ENCODE measurements around the gene NUCB2.
A peak's percentile ranks its signal among the peaks of the same experiment; 100 is the strongest.

The NUCB2 gene

GRCh38 chr11:17280494-17281127, 4.1 kb downstream of the NUCB2 start:
- Mint-ChIP-seq H3K36me3 (ENCODE audit: low read depth) (peaks cover 42% of the 10 kb centered on the region), H3K4me1 (ENCODE audit: low read depth) (peaks cover 41% of the 10 kb centered on the region), H3K9me3 (no peaks in the 10 kb centered on the region), H3K27ac (no peak overlapping the region), H3K27me3 (ENCODE audit: low read depth) (no peaks in the 10 kb centered on the region), H3K4me3 (peak overlapping the region; percentile 59)
- DNase-seq (ENCODE audit: low spot score), result no peak

DNA sequence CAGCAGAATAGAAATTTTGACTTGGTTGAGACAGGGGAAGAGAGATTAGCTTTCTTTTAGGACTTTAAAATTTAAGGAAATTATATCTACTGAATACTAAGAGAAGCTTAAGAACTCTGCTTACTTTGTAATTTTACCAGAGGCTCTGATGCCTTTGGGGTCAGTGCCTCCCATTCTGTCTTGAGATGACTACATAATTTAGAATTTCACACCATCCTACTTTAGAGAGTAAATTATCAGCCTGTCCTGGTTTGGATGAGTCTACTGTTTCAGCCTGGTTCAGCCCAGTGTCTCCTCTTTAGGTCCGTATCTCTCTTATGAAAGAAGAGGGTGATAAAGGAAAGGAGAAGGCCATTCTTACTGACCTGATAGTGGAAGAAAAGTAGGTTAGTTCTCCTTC, 9.8 kb downstream of the NUCB2 start:
- no peaks in the 10 kb centered on the region for H3K9me3 Mint-ChIP-seq
- H3K36me3 Mint-ChIP-seq (ENCODE audit: low read depth), result peaks cover 65% of the 10 kb centered on the region
- peaks cover 38% of the 10 kb centered on the region for H3K4me1 Mint-ChIP-seq (ENCODE audit: low read depth)
- H3K4me3 Mint-ChIP-seq, result no peak overlapping the region
- no peak overlapping the region for H3K27ac Mint-ChIP-seq
- no peak for DNase-seq (ENCODE audit: low spot score)
- no peaks in the 10 kb centered on the region for H3K27me3 Mint-ChIP-seq (ENCODE audit: low read depth)

DNA sequence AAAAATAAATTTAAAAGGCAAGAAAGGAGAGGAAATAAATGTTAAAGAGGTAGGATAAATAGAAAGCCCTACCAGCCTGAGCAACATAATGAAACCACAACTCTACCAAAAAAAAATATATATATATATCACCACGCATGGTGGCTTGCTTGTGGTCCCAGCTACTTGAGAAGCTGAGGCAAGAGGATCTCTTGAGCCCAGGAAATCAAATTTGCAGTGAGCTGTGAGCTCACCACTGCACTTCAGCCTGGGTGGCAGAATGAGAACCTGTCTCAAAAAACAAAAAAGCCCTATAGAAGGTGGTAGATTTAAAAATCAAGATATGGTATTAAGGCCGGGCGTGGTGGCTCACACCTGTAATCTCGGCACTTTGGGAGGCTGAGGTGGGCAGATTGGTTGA, 10.5 kb downstream of the NUCB2 start:
- no peak for DNase-seq (ENCODE audit: low spot score)
- H3K27ac Mint-ChIP-seq, result peak overlapping the region; percentile 36
- peaks cover 66% of the 10 kb centered on the region for H3K36me3 Mint-ChIP-seq (ENCODE audit: low read depth)
- H3K9me3 Mint-ChIP-seq, result no peaks in the 10 kb centered on the region
- peaks cover 37% of the 10 kb centered on the region for H3K4me1 Mint-ChIP-seq (ENCODE audit: low read depth)
- H3K27me3 Mint-ChIP-seq (ENCODE audit: low read depth), result no peaks in the 10 kb centered on the region
- peak overlapping the region; percentile 29 for H3K4me3 Mint-ChIP-seq

- Mint-ChIP-seq H3K27ac (no peak overlapping the region), H3K4me3 (no peak overlapping the region), H3K9me3 (no peaks in the 10 kb centered on the region), H3K36me3 (ENCODE audit: low read depth) (peaks cover 68% of the 10 kb centered on the region), H3K27me3 (ENCODE audit: low read depth) (no peaks in the 10 kb centered on the region), H3K4me1 (ENCODE audit: low read depth) (peaks cover 34% of the 10 kb centered on the region)
- DNase-seq (ENCODE audit: low spot score), result no peak
These were observed 15.2 kb downstream of the NUCB2 start for GRCh38 chr11:17291710-17292109.

- no peak overlapping the region for H3K27ac Mint-ChIP-seq
- H3K27me3 Mint-ChIP-seq (ENCODE audit: low read depth), result no peaks in the 10 kb centered on the region
- DNase-seq (ENCODE audit: low spot score), result no peak
- H3K4me1 Mint-ChIP-seq (ENCODE audit: low read depth), result peaks cover 39% of the 10 kb centered on the region
- H3K4me3 Mint-ChIP-seq, result no peak overlapping the region
- H3K36me3 Mint-ChIP-seq (ENCODE audit: low read depth), result peaks cover 68% of the 10 kb centered on the region
- no peaks in the 10 kb centered on the region for H3K9me3 Mint-ChIP-seq
These were observed 16.8 kb downstream of the NUCB2 start for GRCh38 chr11:17293311-17293710.

DNA sequence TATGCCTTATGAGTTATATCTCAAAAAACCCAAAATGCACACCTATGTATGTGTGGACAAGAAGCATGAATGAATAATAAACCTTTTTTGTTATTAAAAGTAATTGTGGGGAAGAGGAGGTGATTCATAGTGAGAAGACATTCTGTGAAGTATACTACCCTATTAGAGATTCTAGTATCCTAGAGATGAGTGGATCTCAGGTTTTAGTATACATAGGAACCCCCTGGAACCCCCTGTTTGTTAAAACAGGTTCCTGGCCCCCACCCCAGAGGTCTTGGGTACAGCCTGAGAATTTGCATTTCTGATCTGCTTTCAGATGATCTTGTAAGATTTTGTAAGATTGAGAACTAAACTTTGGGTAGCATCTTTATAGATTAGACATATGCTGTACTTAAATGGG, 17.5 kb downstream of the NUCB2 start:
- Mint-ChIP-seq H3K27ac (no peak overlapping the region), H3K9me3 (no peaks in the 10 kb centered on the region), H3K36me3 (ENCODE audit: low read depth) (peaks cover 69% of the 10 kb centered on the region), H3K27me3 (ENCODE audit: low read depth) (no peaks in the 10 kb centered on the region), H3K4me1 (ENCODE audit: low read depth) (peaks cover 41% of the 10 kb centered on the region), H3K4me3 (no peak overlapping the region)
- DNase-seq (ENCODE audit: low spot score), result no peak

DNA sequence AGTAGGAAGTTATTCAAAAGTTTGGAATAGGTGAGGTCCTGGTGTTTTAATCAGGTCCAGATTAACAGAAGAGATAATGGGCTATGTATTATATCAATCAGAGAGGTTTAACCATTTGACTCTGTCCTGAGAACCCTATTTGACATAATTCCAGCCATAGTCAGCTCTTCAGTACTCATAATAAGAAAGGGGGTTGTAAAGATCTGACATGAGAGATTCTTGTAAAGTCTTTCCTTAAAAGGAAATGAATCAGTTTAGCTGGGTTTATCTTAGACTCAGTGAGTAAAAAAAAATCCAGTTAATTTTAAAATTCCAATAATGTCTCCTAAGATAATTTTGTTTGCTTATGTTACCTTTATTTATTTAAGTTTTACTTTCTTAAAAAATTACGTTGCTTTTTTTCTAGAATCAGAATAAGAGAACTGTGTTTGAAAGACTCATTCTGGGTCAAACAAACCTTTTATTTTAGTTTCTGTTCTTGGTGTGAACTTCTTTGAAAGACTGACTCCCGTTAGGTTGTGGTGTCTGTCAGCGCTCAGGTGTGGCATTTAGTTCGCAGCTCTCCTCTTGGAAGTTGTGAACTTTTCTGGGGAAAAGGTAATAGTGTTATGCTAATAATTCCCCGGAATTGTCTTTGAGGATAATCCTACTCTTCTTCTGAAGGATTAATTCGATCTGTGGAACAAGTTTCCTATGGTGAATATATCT, 20.5 kb downstream of the NUCB2 start:
- Mint-ChIP-seq H3K36me3 (ENCODE audit: low read depth) (peaks cover 64% of the 10 kb centered on the region), H3K4me3 (peak overlapping the region; percentile 57), H3K27ac (peak overlapping the region; percentile 51), H3K4me1 (ENCODE audit: low read depth) (peaks cover 34% of the 10 kb centered on the region), H3K9me3 (no peaks in the 10 kb centered on the region), H3K27me3 (ENCODE audit: low read depth) (no peaks in the 10 kb centered on the region)
- DNase-seq (ENCODE audit: low spot score), result no peak

DNA sequence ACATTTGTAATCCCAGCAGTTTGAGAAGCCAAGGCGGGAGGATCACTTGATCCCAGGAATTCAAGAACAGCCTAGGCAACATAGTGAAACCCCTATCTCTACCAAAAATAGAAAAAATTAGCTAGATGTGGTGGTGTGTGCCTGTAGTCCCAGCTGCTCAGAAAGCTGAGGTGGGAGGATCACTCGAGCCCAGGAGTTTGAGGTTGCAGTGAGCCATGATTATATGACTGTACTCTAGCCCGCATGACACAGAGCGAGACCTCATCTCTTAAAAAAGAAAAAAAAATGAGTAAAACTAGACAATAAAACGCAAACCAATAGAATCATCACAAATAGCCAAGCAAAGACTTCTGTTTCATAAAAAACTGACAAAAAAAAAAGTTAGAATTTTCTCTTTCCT, 21.8 kb downstream of the NUCB2 start:
- Mint-ChIP-seq H3K9me3 (no peaks in the 10 kb centered on the region), H3K36me3 (ENCODE audit: low read depth) (peaks cover 61% of the 10 kb centered on the region), H3K27me3 (ENCODE audit: low read depth) (no peaks in the 10 kb centered on the region), H3K4me3 (no peak overlapping the region), H3K4me1 (ENCODE audit: low read depth) (peaks cover 31% of the 10 kb centered on the region), H3K27ac (peak overlapping the region; percentile 65)
- DNase-seq (ENCODE audit: low spot score), result peak; percentile 79

GRCh38 chr11:17300372-17300771, 23.8 kb downstream of the NUCB2 start:
- H3K4me1 Mint-ChIP-seq (ENCODE audit: low read depth), result peaks cover 19% of the 10 kb centered on the region
- no peak overlapping the region for H3K4me3 Mint-ChIP-seq
- no peaks in the 10 kb centered on the region for H3K27me3 Mint-ChIP-seq (ENCODE audit: low read depth)
- peaks cover 50% of the 10 kb centered on the region for H3K36me3 Mint-ChIP-seq (ENCODE audit: low read depth)
- H3K9me3 Mint-ChIP-seq, result no peaks in the 10 kb centered on the region
- no peak for DNase-seq (ENCODE audit: low spot score)
- no peak overlapping the region for H3K27ac Mint-ChIP-seq

GRCh38 chr11:17313349-17314231, 37.1 kb downstream of the NUCB2 start:
- no peaks in the 10 kb centered on the region for H3K4me1 Mint-ChIP-seq (ENCODE audit: low read depth)
- H3K4me3 Mint-ChIP-seq, result no peak overlapping the region
- no peak for DNase-seq (ENCODE audit: low spot score)
- no peak overlapping the region for H3K27ac Mint-ChIP-seq
- no peaks in the 10 kb centered on the region for H3K27me3 Mint-ChIP-seq (ENCODE audit: low read depth)
- H3K9me3 Mint-ChIP-seq, result no peaks in the 10 kb centered on the region
- peaks cover 24% of the 10 kb centered on the region for H3K36me3 Mint-ChIP-seq (ENCODE audit: low read depth)

DNA sequence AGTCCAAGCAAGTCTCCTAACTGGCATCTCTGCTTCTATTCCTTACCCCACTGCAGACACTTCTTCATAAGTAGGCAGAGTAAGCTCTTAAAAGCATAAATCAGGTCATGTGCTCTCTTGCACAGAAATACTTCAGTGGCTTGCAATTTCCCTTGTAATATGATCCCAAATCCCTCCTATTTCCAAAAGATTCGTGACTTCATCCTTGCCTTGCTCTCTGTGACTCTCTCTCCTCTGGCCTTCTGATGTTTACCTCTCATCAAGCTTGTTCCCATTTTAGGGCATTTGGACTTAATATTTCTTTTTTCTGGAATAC, 37.7 kb downstream of the NUCB2 start:
- Mint-ChIP-seq H3K9me3 (no peaks in the 10 kb centered on the region), H3K36me3 (ENCODE audit: low read depth) (peaks cover 28% of the 10 kb centered on the region), H3K4me3 (no peak overlapping the region), H3K4me1 (ENCODE audit: low read depth) (no peaks in the 10 kb centered on the region), H3K27ac (no peak overlapping the region), H3K27me3 (ENCODE audit: low read depth) (no peaks in the 10 kb centered on the region)
- DNase-seq (ENCODE audit: low spot score), result no peak

GRCh38 chr11:17314904-17315426, 38.4 kb downstream of the NUCB2 start:
- Mint-ChIP-seq H3K9me3 (no peaks in the 10 kb centered on the region), H3K4me3 (no peak overlapping the region), H3K27ac (no peak overlapping the region), H3K4me1 (ENCODE audit: low read depth) (no peaks in the 10 kb centered on the region), H3K36me3 (ENCODE audit: low read depth) (peaks cover 31% of the 10 kb centered on the region), H3K27me3 (ENCODE audit: low read depth) (no peaks in the 10 kb centered on the region)
- no peak for DNase-seq (ENCODE audit: low spot score)

DNA sequence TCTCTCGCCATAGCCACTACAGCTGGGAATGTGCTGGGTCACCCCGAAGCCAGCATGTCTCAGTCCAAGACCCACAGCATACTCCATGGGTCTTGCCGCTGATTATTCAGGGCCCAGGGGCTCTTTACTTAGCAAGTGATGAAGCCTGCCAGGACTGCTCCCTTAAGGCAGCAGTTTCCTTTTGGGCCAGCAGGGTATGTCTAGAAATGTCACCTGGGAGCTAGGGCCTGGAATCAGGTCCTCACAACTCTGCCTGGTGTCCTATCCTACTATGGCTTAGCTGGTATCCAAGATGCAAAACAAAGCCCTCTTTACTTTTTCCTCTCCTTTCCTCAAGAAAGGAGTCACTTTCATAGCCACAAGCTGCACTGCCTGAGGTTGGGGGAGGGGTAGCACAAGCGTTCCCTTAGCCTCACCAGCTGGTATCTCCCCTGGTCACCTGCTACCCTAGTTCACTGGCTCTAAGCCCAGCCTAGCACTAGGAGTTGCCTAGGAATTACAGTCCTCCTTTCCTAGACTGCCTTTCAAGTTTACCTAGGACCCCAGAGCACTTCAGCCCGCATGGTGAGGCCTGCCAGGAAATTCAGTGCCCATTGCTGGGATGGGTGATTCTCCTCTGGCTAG, 52.4 kb downstream of the NUCB2 start:
- Mint-ChIP-seq H3K27me3 (ENCODE audit: low read depth) (no peaks in the 10 kb centered on the region), H3K4me1 (ENCODE audit: low read depth) (peaks cover 9% of the 10 kb centered on the region), H3K4me3 (no peak overlapping the region), H3K9me3 (no peaks in the 10 kb centered on the region), H3K36me3 (ENCODE audit: low read depth) (peaks cover 61% of the 10 kb centered on the region), H3K27ac (no peak overlapping the region)
- DNase-seq (ENCODE audit: low spot score), result no peak

DNA sequence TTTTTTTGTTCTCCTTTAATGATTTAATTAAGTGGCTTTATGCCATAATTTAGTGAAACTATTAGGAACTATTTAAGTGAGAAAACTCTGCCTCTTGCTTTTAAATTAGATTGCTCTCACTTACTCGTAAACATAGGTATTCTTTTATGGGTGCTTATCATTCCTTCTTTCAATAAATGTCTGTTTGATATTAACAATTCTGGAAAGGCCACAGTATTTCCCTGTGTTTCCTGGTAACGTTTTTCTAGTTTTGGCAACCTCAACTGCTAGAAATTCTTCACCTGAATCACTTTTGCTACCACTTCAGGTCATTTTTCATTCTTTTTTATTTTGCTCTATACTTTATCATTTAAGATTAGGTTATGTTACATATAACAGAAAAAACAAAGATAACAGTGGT, 55.1 kb downstream of the NUCB2 start:
- Mint-ChIP-seq H3K36me3 (ENCODE audit: low read depth) (peaks cover 50% of the 10 kb centered on the region), H3K27me3 (ENCODE audit: low read depth) (no peaks in the 10 kb centered on the region), H3K4me3 (no peak overlapping the region), H3K27ac (no peak overlapping the region), H3K4me1 (ENCODE audit: low read depth) (peaks cover 9% of the 10 kb centered on the region), H3K9me3 (no peaks in the 10 kb centered on the region)
- DNase-seq (ENCODE audit: low spot score), result no peak
